Ovary (tissue), 3 donors: Measurements from ENCODE around the gene KIF11.

Source experiments
- CTCF ChIP-seq, 3 donors: fragments of 450-650 bp in 2 of 3; fragments of 200-600 bp in 1 of 3; IDR thresholded peaks; one replicate each; pipeline versions ENCODE4 v1.5.1 to v1.8.0; 2016 to 2022; ENCODE audit warnings: antibody characterized with exemption in 3 of 3, mild to moderate bottlenecking in 1 of 3
- POLR2A ChIP-seq: fragments of 450-650 bp; IDR thresholded peaks from one replicate; pipeline ENCODE4 v1.6.1; 2017; ENCODE audit warnings: antibody characterized with exemption, mild to moderate bottlenecking, moderate library complexity
- donor health status: DM: no; HTN: no; CAD: no.

- TF ChIP-seq POLR2A (no peak), CTCF (IDR thresholded peaks at IDR 0.05) (no peak)
Observed at GRCh38 chr10:92544296-92544695, 48.6 kb upstream of the KIF11 start.
